Loucy (cell line): ENCODE measurements around the gene THSD7A.
A peak's percentile ranks its signal among the peaks of the same experiment; 100 is the strongest.

Experiments used
- H2AFZ ChIP-seq: fragments of 200-600 bp; sonication (generic); 2 replicates; pipeline ENCODE4 v1.6.0; 2016; ENCODE audit warnings: antibody characterized with exemption, mild to moderate bottlenecking, low read length, moderate library complexity
- H3F3A ChIP-seq: fragments of 200-600 bp; 2 replicates; pipeline ENCODE4 v1.6.0; 2016; ENCODE audit warnings: antibody characterized with exemption, low read depth, mild to moderate bottlenecking
- H3K27me3 ChIP-seq: fragments of 200-600 bp; sonication (generic); 2 replicates; pipeline ENCODE4 v1.6.1; 2014; ENCODE audit warnings: low read length, mild to moderate bottlenecking; ENCODE audit not compliant: insufficient read depth, poor library complexity, severe bottlenecking
- H3K36me3 ChIP-seq: fragments of 200-600 bp; sonication (generic); 2 replicates; pipeline ENCODE4 v1.6.1; 2016; ENCODE audit warnings: low read length; ENCODE audit not compliant: insufficient read depth
- H3K4me1 ChIP-seq: fragments of 200-600 bp; sonication (generic); 2 replicates; pipeline ENCODE4 v1.5.1; 2014; ENCODE audit warnings: low read length, mild to moderate bottlenecking; ENCODE audit not compliant: insufficient read depth, poor library complexity, severe bottlenecking
- H3K4me2 ChIP-seq: fragments of 200-600 bp; sonication (generic); 2 replicates; pipeline ENCODE4 v1.6.0; 2014; ENCODE audit warnings: antibody characterized with exemption, low read length, low read depth, mild to moderate bottlenecking; ENCODE audit not compliant: poor library complexity, severe bottlenecking
- H3K4me3 ChIP-seq: fragments of 200-600 bp; sonication (generic); 2 replicates; pipeline ENCODE4 v1.5.1; 2014; ENCODE audit warnings: low read length, mild to moderate bottlenecking, mixed read lengths; ENCODE audit not compliant: poor library complexity, severe bottlenecking
- H3K79me2 ChIP-seq: fragments of 200-600 bp; sonication (generic); 2 replicates; pipeline ENCODE4 v1.6.1; 2014; ENCODE audit warnings: low read length; ENCODE audit not compliant: insufficient read depth
- H3K9ac ChIP-seq: fragments of 200-600 bp; sonication (generic); 2 replicates; pipeline ENCODE4 v1.6.0; 2014; ENCODE audit warnings: mild to moderate bottlenecking, low read depth, low read length, moderate library complexity; ENCODE audit not compliant: poor library complexity, severe bottlenecking
- H3K9me2 ChIP-seq: fragments of 200-600 bp; sonication (generic); replicated peaks from 2 replicates; pipeline ENCODE4 v1.6.1; 2016; ENCODE audit warnings: low read depth, low read length, mixed read lengths
- H3K9me3 ChIP-seq: fragments of 200-600 bp; sonication (generic); 2 replicates; pipeline ENCODE4 v1.6.1; 2014; ENCODE audit warnings: mild to moderate bottlenecking, antibody characterized with exemption, low read length, low read depth; ENCODE audit not compliant: insufficient read depth
- H4K20me1 ChIP-seq: fragments of 200-600 bp; sonication (generic); 2 replicates; pipeline ENCODE4 v1.6.0; 2014; ENCODE audit warnings: antibody characterized with exemption, low read length, mild to moderate bottlenecking; ENCODE audit not compliant: insufficient read depth, poor library complexity, severe bottlenecking
- CTCF ChIP-seq: fragments of 200-600 bp; sonication (generic); conservative IDR thresholded peaks from 2 replicates; pipeline ENCODE4 v1.5.1; 2014; ENCODE audit warnings: mild to moderate bottlenecking, antibody characterized with exemption, low read length
- EZH2phosphoT487 ChIP-seq: fragments of 200-600 bp; IDR thresholded peaks from 2 replicates; pipeline ENCODE4 v1.6.1; 2018; ENCODE audit warnings: antibody characterized with exemption, mild to moderate bottlenecking, moderate library complexity, borderline replicate concordance

The THSD7A gene

GRCh38 chr7:11613292-11613930, 218.6 kb downstream of the THSD7A start:
- H3K4me1 ChIP-seq, result no peaks in the 10 kb centered on the region
- no peak overlapping the region for H2AFZ ChIP-seq
- no peak overlapping the region for H3K4me2 ChIP-seq
- H3K79me2 ChIP-seq, result no peaks in the 10 kb centered on the region
- no peaks in the 10 kb centered on the region for H3K36me3 ChIP-seq
- TF ChIP-seq EZH2phosphoT487 (no peak), CTCF (peak; percentile 24; the same call in 1 of the 2 replicates)
- H4K20me1 ChIP-seq, result no peaks in the 10 kb centered on the region
- H3K9ac ChIP-seq, result no peak overlapping the region
- H3F3A ChIP-seq, result no peaks in the 10 kb centered on the region
- no peaks in the 10 kb centered on the region for H3K27me3 ChIP-seq
- no peaks in the 10 kb centered on the region for H3K9me3 ChIP-seq
- no peaks in the 10 kb centered on the region for H3K9me2 ChIP-seq
- H3K4me3 ChIP-seq, result no peak overlapping the region

GRCh38 chr7:11612737-11613136, 219.3 kb downstream of the THSD7A start:
- no peak overlapping the region for H3K4me2 ChIP-seq
- TF ChIP-seq CTCF (no peak), EZH2phosphoT487 (no peak)

GRCh38 chr7:11609096-11609670, 222.8 kb downstream of the THSD7A start:
- H3K27me3 ChIP-seq, result no peaks in the 10 kb centered on the region
- no peaks in the 10 kb centered on the region for H3K36me3 ChIP-seq
- TF ChIP-seq EZH2phosphoT487, result no peak
- no peak for TF ChIP-seq CTCF
- H3K79me2 ChIP-seq, result no peaks in the 10 kb centered on the region
- no peak overlapping the region for H3K4me2 ChIP-seq
- no peaks in the 10 kb centered on the region for H4K20me1 ChIP-seq
- no peaks in the 10 kb centered on the region for H3K9me3 ChIP-seq
- H3K4me1 ChIP-seq, result no peaks in the 10 kb centered on the region
- no peak overlapping the region for H2AFZ ChIP-seq
- no peak overlapping the region for H3K9ac ChIP-seq
- no peak overlapping the region for H3K4me3 ChIP-seq
- no peaks in the 10 kb centered on the region for H3K9me2 ChIP-seq
- H3F3A ChIP-seq, result no peaks in the 10 kb centered on the region

More at GRCh38 chr7:11612737-11613136, 219.3 kb downstream of the THSD7A start:
- Histone ChIP-seq H3K4me1 (no peaks in the 10 kb centered on the region), H2AFZ (no peak overlapping the region), H3K79me2 (no peaks in the 10 kb centered on the region), H3K9me3 (no peaks in the 10 kb centered on the region), H4K20me1 (no peaks in the 10 kb centered on the region), H3K9ac (no peak overlapping the region), H3K9me2 (no peaks in the 10 kb centered on the region), H3K4me3 (no peak overlapping the region), H3F3A (no peaks in the 10 kb centered on the region), H3K36me3 (no peaks in the 10 kb centered on the region), H3K27me3 (no peaks in the 10 kb centered on the region)
